ENCODE measurements around the gene HOXB3.

Gene HOXB3

DNA sequence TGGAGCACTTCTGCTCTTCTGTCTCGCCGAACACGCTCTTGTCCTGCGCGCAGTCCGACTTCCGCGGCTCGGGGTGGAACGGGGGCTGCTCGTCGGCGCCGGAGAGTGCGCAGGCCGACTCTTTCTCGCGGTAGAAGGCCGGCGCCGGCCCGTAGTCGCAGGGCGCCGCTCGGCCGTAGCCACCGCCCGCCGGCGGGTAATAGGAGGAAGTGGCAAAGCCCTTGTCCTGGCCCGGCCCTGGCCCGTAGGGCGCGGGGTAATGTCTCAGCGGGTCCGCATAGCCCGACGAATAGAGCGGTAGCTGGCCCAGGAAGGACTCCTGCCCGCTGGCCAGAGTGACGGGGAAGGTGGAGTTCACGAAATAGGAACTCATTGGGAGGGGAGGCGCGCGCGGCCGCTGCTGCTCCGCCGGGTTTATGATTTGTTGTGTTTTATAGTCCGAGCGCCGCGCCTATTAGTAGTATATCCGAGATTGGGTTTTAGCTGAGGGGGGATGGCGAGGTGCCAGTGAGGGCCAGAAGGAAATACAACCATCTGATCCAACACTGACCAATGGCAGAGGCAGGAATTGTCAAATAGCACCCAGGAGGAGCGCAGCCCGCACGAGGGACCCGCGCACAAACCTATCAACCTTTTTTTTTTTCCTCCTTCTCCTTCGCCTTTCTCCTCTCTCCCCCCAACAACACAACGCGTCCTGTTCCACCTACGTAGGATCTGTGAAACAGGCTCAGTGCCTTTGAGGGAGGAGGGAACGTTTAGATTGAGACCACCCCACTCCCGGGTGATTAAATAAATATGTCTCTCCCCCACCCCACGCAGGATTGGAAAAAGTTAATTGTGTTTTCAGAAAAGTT lies 8.0 kb upstream of the HOXB3 start:
- DNase-seq (ENCODE audit: low read depth in 2 of 2): no peak

DNA sequence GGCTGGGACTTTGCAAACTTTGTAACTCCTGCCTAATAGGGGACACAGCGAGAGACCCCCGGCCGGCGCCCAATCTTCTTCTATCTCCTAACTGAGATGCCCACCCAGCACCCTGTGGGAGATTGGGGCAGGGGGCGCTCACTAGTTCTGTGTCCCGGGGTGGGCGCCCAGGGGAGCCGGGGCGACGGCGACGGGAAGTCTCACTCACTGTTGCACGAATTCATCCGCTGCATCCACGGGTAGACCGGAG lies 7.4 kb upstream of the HOXB3 start:
- no peak for DNase-seq (ENCODE audit: low read depth in 2 of 2)

DNA sequence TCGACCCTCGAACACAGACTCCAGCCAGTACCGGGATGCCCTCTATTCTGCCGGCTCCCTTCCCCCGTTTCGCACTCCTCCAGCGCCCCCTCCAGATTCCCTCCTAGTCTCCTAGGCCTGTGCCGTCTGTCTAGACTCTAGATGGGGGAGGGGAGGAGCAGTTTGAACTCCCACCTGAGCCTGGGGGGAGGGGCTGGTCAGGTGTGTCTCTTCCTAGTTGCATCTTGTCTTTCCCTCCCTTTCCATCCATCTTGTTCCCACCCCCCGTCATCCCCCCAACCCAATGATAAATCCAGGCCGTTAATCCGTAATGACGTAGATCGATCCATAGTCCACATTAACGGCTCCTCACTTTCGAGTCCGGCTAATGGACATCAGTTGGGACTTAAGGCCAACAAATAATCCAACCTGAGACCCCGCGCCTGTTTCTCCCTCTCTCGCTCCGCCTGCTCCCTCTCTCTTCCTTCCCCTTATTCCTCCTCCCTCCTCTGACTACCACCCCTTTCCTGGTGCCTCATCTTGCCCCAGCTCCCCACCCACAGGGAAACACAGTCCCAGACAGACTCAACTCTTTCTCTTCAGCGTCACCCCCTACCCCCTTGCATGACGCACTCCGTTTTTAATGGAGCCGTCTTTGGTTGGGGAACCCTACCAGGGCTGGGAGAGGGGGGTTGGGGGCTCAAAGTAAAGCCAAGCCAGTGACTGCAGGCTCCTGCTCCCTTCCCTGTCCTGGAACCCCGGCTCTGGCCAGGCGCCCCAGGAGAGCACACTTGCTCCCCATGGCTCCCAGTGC lies 6.9 kb upstream of the HOXB3 start:
- no peak for DNase-seq (ENCODE audit: low read depth in 2 of 2)

DNA sequence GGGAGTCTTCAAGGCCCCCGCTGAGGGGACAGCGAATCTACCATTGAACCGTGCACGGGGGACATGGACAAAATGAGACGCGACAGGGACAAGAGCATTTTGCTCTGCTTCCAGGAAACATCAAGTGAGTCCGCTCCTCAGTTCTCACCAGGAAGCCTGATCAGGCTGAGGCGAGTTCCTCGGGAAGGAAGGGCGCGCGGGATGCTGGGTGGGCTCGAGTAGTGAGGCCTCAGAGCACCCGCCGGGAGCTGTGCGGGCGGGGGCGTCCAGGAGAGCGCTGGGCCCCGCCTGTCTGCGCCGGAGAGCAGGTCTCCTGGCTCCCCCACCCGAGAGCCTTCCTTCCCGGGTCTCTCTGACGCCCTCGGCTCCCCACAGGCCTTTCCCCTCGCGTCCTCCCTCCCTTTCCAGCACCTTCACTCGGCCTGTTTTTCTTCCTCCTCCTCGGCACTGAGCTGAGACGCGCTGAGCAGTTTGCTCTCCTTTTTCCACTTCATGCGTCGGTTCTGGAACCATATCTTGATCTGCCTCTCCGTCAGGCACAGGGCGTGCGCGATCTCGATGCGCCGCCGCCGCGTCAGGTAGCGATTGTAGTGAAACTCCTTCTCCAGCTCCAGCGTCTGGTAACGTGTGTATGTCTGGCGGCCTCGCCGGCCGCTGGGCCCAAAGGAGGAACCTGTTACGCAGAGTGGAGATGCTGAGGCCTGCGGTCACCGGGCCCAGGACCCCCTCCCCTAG lies 6.1 kb upstream of the HOXB3 start:
- DNase-seq (ENCODE audit: low read depth in 2 of 2): no peak

DNA sequence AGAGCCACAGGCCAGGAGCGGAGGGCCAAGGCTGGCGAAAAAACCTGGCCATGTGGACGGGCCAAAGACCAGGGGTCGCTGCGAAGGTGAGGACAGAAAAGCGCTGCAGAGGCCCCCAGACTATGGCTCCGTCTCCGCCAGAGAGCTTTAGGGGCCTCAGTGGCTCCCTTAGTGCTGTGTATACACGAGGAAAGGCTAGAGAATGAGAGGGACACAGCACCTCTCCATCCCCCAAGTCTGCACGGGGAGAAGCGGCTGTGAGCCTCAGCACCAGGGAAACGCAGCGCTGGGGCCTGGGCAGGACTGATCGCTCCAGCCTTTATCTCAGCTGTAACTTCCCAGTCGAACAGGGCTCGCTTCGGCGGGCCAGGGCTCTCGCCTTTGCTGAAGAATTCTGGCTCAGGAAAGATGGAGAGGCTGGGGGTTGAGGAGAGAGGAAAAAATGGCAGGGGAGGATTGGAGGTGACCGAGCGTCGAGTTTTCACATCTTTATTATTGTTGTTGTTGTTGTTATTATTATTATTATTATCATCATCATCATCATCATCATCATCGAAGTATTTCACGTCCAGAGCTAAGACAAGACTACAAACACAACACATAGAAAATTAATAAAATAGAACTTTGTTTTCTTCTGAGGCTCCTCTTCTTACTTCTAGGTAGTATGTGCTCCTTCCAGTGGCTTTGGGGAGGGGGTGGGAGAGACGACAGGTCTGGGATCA lies 5.4 kb upstream of the HOXB3 start:
- no peak for DNase-seq (ENCODE audit: low read depth in 2 of 2)

DNA sequence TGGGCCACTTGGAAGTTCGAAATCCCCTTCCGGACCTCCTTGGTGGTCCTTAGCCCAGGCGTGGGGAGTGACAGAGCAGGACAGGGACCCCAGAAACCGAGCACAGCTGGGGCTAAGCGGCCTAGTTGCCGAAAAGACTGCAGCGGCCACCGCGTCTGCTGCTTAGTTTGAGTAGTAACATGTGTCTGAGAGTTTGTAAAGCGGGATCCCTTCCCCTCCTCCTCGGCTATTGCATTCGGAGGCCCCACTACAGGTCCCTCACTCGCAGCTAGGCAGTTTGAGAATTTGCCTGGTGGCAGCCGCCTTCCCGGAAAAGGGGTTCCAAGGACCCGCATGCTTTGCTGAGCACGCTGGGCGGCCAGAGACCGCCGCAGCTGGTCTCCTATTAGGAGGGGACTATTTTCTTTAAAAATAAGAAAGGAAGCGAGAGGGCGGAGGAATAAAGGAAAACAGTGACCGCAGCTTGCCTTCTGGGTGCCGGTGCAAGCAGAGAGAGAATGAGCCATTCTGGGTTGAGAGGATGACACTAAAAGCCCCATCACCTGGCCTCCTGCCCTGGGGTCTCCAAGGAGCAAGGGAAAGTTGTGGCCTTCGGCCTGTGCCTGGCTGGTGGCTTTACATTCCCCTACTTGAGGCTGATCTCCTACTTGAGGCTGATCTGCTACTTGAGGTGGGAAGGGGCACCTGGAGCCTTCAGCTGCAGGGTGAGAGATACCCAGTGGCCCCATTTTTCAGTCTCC lies 4.7 kb upstream of the HOXB3 start:
- no peak for DNase-seq (ENCODE audit: low read depth in 2 of 2)

DNA sequence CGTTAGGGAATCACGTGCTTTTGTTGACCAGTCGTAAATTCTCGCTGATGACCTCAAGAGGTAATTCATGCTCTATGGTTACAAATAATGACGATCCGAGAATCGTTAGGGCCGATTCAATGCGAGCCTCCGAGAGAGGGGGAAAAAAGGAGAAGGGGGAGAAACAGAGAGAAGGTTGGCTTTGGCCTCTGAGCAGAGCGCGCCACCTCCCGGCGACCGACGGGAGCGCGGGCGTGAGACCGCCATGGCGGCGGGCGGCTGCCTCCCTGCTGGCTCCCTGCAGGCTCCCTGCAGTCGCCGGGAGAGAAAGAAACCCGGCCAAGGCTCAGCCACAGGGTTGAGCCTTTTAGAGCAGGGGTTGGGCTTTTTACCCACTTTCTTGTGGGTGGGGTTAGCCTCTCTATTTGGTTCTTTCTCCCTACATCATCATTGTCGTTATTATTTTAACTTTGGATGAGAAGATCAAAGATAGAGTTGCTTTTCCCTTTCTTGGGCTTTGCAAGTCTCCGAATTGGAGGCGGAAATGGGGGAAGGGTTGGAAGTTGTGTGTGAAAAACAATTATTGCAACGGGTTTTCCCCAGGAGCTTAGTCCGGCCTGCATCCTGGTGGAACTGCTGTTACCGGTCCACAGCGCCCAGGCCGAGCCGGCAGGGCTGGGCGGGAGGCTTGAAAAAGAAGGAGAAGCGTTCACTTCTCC lies 3.9 kb upstream of the HOXB3 start:
- peak; percentile 79 to 80 for DNase-seq (ENCODE audit: low read depth in 2 of 2)

DNA sequence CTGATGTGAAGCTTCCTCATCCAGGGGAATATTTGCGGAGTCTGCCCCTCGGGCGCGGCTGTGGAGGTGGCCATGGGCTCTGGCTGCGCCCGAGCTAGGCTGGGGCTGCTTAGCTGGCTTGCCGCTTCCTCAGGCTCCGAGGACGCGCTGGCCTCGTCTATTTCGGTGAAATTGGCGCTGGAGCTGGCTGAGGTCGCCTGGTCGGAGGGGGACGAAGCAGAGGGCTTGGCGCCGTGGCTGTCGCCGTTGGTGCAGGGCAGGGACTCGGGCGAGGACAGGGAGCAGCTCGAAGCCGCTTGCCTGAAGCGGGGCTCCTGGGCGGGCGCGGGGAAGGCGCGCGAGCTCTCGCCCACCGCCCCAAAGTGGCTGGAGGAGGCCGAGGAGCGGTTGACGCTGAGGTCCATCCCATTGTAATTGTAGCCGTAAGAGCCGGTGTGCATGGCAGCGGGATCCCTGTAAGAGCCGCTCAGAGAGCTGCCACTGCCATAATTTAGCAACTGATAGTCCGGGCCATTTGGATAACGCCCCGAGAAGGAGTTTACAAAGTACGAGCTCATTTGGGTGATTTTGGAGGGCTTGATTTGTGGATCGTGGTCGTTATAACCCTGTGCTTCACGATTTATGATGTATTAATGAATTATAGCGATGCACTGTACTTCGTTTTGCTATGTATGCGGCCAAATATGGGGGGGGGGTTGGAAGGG lies 3.2 kb upstream of the HOXB3 start, which contains the start of gene HOXB5:
TSS of gene HOXB5 (minus strand) at position 654 of the 704 bp plus-strand sequence. CDS start at position 557, 97 bp downstream.
- no peak for DNase-seq (ENCODE audit: low read depth in 2 of 2)

DNA sequence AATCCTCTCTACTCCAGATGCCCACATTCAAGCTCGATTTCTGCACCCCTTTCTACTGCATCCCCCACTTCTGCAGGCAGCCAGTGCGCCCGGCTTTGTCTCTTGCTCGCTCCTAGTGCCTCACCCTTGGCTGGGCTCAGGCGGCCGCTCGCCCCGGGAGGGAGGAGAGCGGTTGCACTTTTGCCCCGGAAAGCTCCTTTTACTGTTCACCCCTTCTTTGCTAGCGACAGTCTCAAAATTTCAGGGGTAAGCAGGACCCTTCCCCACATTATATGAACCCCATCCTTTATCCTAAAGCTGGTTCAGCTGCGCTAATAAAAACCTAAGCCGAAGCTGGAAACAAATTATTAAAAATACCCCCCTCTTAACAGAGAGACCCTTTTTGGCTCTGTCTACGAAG lies 2.5 kb upstream of the HOXB3 start:
- DNase-seq (ENCODE audit: low read depth in 2 of 2): no peak

DNA sequence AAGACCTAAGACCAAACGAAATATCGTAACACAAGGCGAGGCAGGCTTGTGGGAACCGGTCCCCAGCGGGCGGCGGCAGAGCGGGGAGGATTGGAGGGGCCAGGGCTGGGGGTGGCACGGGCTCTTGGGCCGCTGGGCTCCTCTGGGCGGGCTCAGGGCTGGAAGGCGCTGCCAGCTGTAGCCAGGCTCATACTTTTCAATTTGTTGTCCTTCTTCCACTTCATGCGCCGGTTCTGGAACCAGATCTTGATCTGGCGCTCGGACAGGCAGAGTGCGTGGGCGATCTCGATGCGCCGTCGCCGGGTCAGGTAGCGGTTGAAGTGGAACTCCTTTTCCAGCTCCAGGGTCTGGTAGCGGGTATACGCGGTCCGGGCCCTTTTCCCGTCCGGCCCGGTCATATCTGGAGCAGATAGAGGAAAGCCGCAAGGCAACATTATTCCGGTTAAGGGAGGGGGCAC lies 2.0 kb upstream of the HOXB3 start:
- no peak for DNase-seq (ENCODE audit: low read depth in 2 of 2)

DNA sequence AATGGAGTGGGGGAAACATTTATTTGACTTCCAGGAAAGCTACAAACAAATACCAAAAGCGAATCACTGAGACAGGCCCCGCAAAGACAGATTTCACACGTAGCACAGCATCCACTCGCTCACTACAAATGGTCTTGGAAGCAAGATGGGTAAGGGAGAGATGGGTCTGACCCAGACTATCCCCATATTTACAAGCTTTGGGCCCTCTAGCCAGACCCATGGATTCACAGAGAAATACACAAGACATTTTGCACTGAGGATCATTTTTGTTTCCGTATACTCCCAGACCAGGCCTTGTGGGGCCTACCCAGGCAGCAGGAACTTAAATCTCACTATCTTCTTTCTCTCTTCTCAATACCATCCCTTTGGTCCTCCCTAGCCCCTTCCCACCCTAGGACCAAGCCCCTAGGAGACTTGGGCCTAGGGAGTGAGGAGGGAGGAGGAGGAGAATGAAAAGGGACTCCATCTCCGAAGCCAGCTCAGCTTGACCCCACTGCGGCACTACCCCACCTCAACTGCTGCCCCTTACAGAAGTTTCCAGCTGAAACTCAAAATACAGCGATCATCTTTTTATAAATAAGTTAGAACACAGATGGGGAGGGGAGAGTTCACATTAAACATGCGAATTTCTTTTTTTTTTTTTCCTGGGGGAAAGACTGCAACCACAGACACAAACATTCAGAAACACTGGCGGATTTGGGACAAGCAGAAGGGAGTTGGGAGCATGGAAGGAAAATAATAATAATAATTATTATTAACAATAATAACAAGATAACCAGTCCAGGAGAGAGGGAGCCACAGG lies 1.4 kb upstream of the HOXB3 start:
- no peak for DNase-seq (ENCODE audit: low read depth in 2 of 2)

DNA sequence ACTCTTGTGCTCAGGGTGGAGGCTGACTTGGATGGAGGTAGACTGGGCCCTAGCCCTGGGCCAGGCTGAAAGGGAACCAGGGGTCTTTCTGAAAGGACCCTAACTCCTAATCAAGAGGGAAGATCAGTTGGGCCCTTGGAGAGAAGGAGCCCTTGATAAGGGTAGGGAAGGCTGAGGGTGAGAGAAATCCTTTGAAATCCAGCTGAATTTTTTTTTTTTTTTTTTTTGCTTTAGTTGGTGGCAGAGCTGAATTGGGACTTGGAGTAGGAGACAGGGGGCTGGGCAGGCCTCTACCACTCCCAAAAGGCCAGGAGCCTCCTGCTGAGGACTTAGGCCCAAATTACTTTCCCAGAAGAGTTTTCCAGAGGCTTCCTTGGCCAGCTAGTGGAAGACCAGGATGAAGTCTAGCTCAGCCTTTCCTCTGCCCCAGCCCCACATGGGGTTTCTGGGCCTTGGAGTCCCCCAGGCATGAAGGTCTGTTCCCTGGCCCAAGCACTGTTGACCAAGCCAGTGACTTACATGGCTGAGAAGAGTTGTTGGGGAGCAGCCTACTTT lies 643 bp upstream of the HOXB3 start:
- no peak for DNase-seq (ENCODE audit: low read depth in 2 of 2)

DNA sequence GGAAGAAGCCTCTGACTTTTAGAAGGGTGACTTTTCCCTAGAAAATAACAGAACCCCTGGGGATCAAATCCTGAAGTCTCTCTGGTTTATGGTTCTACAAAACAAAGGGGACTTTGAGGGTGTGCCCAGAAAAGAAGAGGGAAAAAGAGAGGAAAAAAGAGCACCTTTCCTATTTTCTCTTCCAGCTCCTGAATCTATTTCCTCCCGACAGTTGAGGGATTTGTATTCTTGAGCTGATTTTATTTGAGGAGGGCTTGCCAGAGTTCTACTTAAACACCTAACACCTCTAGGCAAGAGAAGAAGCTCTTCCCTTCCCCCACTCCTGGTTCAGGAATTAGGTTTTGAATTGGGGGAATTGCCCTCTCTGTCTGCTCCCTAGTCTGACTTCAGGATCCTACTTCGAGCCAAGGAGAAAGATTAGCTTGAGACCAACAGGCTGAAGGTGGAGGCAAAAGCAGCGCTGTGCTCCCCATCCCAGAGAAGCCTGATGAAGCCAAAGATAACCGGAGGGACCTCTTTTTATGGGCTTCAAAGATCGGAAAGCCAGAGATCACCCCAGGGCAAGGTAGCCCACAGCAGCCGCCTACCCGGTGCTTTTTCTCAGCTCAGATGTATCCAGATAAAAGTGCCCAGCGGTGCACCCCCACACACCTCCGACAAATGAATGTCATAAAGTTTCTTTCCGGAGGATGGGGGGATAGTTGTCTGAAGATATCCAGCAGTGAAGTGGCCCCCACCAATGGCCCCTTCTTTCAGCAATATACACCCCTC lies 796 bp downstream of the HOXB3 start:
- DNase-seq (ENCODE audit: low read depth in 2 of 2): no peak

DNA sequence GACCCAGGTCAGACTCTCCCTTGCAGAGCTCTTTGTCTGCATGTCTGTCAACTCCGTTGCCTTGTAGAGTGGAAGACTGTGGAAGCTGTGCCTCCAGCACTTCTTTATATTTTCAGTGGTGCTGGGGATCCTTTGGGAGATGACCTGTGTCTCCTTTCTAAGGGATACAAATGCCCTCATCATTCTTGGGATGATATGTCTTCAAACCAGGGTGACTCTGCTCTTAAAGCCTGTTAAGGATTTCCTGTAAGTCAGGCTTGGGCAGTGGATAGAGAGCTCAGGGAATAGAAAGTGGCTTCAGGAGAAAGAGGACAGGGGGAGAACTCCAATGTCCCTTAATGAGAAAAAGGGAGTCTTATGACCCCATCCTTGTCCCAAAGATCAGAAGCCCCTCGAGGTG lies 1.5 kb downstream of the HOXB3 start:
- DNase-seq (ENCODE audit: low read depth in 2 of 2): no peak

DNA sequence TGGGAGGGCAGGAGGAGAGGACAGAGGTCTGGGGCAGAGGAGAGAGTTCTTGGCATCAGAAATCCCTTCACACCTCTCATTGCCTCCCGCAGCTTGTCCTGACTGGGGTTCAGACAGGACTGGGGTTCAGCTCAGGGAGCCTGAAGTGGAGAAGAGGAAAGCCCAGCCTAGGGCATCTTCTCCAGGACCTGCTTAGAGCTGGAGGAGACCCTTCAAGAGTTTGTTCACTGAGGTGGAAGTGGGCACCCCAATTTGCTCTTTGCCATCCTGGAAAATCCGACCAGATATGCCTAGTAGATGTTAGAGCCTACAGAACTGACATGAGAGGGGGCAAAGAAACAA lies 2.0 kb downstream of the HOXB3 start:
- no peak for DNase-seq (ENCODE audit: low read depth in 2 of 2)

DNA sequence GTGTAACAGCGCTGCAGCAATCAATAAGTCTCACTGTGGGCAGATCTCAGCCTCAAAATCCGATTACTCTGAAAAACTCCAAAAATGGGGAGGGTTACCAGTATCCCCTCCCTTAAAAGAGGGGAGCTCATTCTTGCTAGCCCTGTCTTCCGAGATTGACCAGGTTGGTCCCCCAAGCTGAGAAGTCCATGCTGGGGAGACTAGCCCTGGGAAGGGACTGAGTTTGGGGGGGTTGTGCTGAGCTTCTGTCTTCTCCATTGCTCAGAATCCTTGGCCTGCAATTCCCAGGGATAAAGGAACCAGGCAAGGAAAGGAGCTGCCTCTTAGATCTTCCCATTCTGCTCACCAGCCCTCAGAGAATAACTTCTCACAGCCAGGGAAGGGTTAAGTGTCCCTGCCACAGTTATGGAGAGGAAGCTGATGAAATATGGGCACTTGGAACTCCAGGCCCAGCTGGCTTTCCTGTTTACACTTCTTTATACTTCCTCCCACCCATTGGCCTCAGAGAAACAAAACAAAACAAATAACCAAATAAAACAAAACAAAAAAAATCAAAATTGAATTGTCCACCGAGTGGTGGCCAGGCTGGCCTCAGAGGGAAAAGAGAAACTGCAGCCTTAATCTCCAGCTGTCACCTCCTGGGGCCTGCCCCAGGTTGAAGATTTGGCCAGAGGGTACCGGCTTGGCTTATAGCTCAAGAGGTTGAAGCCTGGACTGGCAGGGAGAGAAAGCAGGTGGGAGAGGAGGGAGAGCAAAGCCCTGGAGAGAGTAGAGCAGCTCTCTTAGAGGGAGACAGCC lies 2.6 kb downstream of the HOXB3 start:
- DNase-seq (ENCODE audit: low read depth in 2 of 2): no peak

All from activated CD4-positive, alpha-beta T cell treated with anti-CD3 and anti-CD28 coated beads for 24 hours (primary cell).